WERI-Rb-1 (cell line): Measurements from ENCODE around the gene KHDRBS2.

Experiments used
- DNase-seq: peaks from one replicate; pipeline ENCODE4 v3.0.0-alpha.2; 2020
- H3K27ac ChIP-seq: fragments of 250-450 bp; sonication (Bioruptor Pico); 2 replicates; pipeline ENCODE4 v1.5.1; 2020; ENCODE audit warnings: mild to moderate bottlenecking, moderate library complexity
- H3K27me3 ChIP-seq: fragments of 250-450 bp; sonication (Bioruptor Pico); 2 replicates; pipeline ENCODE4 v1.5.1; 2021; ENCODE audit warnings: mild to moderate bottlenecking, low read depth, moderate library complexity; ENCODE audit not compliant: insufficient read depth, severe bottlenecking
- H3K36me3 ChIP-seq: fragments of 250-450 bp; sonication (Bioruptor Pico); 2 replicates; pipeline ENCODE4 v1.5.1; 2020; ENCODE audit warnings: mild to moderate bottlenecking, moderate library complexity
- H3K4me3 ChIP-seq: 2 replicates; pipeline ENCODE4 v1.5.1; 2011; ENCODE audit warnings: low read depth, mild to moderate bottlenecking, control low read depth, low read length
- H3K9me3 ChIP-seq: fragments of 250-450 bp; sonication (Bioruptor Pico); 2 replicates; pipeline ENCODE4 v1.5.1; 2021; ENCODE audit warnings: mild to moderate bottlenecking, moderate library complexity; ENCODE audit not compliant: severe bottlenecking
- TF ChIP-seq, protein P1 (sequence below): IDR thresholded peaks from 2 replicates; pipeline ENCODE4 v1.5.1; 2011; ENCODE audit warnings: low read depth, mild to moderate bottlenecking, control low read depth, inconsistent platforms, low read length

KHDRBS2 gene

DNA sequence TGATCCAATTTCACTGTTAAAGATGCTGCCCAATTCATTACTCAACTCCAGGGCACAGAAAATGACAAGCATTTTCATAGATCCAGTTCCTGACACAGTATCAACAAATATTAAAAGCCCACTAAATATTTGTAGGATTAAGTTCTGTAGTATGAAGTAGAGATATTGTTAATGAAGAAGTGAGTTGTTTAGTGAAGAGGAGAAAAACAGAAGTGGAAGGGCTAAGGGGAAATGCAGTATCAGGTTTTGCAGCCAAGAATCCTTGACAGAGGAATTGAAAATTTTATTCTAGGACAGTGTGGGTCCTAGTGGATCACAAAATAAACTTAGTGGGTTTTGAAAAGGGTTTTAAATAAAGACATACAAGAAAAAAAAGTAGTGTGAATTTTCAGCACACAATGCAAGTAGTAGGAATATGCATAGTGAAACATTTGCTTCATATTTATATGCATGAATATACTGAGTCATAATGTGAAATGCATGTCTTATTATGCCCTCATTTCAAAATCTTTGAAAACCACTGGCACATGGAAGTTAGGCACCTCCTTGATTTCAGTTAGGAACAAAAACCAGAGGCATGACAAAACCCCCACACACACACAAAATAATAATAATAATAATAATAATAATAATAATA, 338.6 kb downstream of the KHDRBS2 start:
- no peak overlapping the region for H3K27ac ChIP-seq
- H3K4me3 ChIP-seq: no peak overlapping the region
- no peak for DNase-seq
- TF ChIP-seq, protein P1, sequence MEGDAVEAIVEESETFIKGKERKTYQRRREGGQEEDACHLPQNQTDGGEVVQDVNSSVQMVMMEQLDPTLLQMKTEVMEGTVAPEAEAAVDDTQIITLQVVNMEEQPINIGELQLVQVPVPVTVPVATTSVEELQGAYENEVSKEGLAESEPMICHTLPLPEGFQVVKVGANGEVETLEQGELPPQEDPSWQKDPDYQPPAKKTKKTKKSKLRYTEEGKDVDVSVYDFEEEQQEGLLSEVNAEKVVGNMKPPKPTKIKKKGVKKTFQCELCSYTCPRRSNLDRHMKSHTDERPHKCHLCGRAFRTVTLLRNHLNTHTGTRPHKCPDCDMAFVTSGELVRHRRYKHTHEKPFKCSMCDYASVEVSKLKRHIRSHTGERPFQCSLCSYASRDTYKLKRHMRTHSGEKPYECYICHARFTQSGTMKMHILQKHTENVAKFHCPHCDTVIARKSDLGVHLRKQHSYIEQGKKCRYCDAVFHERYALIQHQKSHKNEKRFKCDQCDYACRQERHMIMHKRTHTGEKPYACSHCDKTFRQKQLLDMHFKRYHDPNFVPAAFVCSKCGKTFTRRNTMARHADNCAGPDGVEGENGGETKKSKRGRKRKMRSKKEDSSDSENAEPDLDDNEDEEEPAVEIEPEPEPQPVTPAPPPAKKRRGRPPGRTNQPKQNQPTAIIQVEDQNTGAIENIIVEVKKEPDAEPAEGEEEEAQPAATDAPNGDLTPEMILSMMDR: no peak
- H3K27me3 ChIP-seq: peaks cover 19% of the 10 kb centered on the region
- no peaks in the 10 kb centered on the region for H3K9me3 ChIP-seq
- H3K36me3 ChIP-seq: no peaks in the 10 kb centered on the region

DNA sequence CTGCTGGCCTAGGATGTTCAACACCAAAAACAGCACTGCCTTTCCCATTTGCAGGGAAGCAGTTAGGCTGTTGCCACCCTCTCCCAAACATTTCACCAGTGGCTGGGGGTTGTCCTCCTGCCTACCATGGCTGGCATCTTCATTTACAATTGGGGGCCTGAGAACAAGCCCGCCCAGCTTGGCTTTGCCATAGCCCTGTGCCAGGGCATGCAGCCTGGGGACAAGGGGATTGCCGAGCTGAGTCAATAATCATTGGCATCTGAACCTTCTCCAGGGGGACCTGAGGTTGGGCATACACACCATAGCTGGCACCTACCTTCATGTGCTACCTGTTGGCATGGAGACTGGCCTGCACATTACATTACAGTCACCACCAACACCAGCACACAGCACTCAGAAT, 345.1 kb downstream of the KHDRBS2 start:
- Histone ChIP-seq H3K9me3 (no peaks in the 10 kb centered on the region), H3K36me3 (no peaks in the 10 kb centered on the region), H3K27me3 (peaks cover 29% of the 10 kb centered on the region), H3K27ac (no peak overlapping the region), H3K4me3 (no peak overlapping the region)
- TF ChIP-seq, protein P1: no peak
- no peak for DNase-seq

DNA sequence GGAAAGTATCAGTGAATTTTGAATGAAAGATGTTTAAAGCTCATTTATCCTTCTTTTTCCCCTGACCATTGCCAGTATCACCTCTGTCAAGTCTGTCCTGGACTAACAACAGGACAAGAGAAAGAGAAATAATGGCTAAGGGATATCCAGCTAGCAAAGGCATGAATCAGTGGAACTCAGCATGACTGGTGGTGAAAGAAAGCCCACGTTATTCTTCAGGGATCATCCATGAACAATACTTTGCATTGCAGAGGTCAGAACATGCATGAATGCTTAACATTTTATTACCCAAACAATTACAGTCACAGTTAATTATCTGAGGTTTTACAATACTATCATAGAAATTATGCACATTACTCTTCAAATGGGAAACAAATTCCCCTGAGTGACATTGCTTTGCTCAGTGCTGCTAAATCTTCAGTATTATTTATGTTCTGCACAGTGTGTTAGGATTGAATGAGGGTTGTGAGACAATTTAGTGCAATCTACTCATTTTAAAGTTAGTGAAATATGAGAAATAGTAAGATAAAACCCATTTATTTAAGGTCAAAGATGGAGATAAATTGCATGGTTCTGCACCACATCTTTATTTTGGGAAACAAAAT, 350.7 kb downstream of the KHDRBS2 start:
- DNase-seq: no peak
- H3K9me3 ChIP-seq: no peaks in the 10 kb centered on the region
- H3K27ac ChIP-seq: no peak overlapping the region
- no peak overlapping the region for H3K4me3 ChIP-seq
- TF ChIP-seq, protein P1: no peak
- H3K27me3 ChIP-seq: peaks cover 35% of the 10 kb centered on the region
- no peaks in the 10 kb centered on the region for H3K36me3 ChIP-seq

DNA sequence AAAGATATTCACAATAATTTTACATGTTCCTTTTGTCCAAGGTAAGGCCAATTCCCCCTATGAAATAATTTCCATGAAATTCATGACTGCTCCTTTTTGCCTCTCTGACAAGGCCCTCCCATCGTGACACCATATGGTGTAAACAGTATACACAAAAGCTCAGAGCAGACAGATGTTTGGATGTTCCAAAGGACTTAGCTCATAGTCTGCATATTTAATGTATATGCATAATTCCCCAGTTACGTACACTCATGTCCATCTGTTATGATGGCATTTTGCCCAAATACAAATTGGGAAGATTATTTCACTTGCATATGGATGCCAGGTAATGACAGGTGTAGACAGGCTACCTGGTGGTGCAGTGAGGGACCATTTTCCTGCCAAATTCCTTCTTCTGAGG, 376.5 kb downstream of the KHDRBS2 start:
- TF ChIP-seq, protein P1: no peak
- H3K4me3 ChIP-seq: no peak overlapping the region
- no peaks in the 10 kb centered on the region for H3K9me3 ChIP-seq
- H3K36me3 ChIP-seq: no peaks in the 10 kb centered on the region
- H3K27me3 ChIP-seq: peaks cover 44% of the 10 kb centered on the region
- H3K27ac ChIP-seq: no peak overlapping the region
- DNase-seq: no peak

DNA sequence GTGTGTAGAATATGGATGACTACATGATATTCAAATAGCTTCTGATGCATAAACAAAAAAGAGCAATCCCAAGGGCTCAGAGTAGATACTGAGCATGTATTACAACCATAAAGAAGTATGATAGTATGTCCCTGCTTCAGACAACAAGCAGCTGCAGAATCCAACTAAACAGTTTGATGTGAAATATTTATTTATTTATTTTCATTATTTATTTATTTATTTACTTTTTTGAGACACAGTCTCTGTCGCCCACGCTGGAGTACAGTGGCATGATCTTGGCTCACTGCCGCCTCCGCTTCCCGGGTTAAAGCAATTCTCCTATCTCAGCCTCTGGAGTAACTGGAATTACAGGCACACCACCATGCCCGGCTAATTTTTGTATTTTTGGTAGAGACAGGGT, 384.3 kb downstream of the KHDRBS2 start:
- Histone ChIP-seq H3K36me3 (no peaks in the 10 kb centered on the region), H3K9me3 (no peaks in the 10 kb centered on the region), H3K27ac (no peak overlapping the region), H3K4me3 (no peak overlapping the region), H3K27me3 (peaks cover 15% of the 10 kb centered on the region)
- no peak for DNase-seq
- TF ChIP-seq, protein P1: no peak

DNA sequence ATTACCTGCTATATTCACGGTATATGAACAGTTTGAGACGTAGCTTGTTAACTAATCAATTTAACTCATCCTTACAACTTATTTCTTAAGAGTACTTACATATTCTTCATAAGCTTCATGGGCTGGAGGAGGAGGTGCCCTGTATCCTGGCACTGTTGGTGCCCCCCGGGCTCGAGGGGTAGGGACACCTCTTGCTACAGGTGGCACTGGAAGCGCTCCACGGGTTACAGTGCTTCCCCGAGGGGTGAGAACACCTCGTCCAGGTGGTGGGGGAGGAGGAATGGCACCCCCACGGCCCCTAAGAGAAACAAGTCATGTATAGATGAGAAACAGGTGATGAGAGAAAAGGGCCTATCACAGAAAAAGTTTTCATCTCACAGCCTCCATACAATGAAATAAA, 391.5 kb downstream of the KHDRBS2 start:
- no peak overlapping the region for H3K27ac ChIP-seq
- H3K4me3 ChIP-seq: no peak overlapping the region
- H3K9me3 ChIP-seq: no peaks in the 10 kb centered on the region
- peaks cover 3% of the 10 kb centered on the region for H3K27me3 ChIP-seq
- no peak for DNase-seq
- H3K36me3 ChIP-seq: no peaks in the 10 kb centered on the region
- TF ChIP-seq, protein P1: no peak
